ENCODE data around the gene PBX1. TPM values are rescaled to one million over a fixed set of nuclear protein-coding genes. Genes with fewer than 3 reads are reported as not detected.

PBX1 gene
- total RNA-seq, 1 experiment from 2014 or later: 0.06 TPM

- DNase-seq (ENCODE audit: low read depth): no peak
These were observed 105.1 kb downstream of the PBX1 start for GRCh38 chr1:164664127-164664526.

GRCh38 chr1:164667001-164667400 is 108.0 kb downstream of the PBX1 start:
- DNase-seq (ENCODE audit: low read depth): no peak

GRCh38 chr1:164667600-164667999 is 108.6 kb downstream of the PBX1 start:
- DNase-seq (ENCODE audit: low read depth): no peak

- no peak for DNase-seq (ENCODE audit: low read depth)
These were observed 109.8 kb downstream of the PBX1 start for GRCh38 chr1:164668491-164669400.

- no peak for DNase-seq (ENCODE audit: low read depth)
These were observed 111.0 kb downstream of the PBX1 start for GRCh38 chr1:164670026-164670425.

- DNase-seq (ENCODE audit: low read depth): no peak
These were observed 111.8 kb downstream of the PBX1 start for GRCh38 chr1:164670786-164671185.

- DNase-seq (ENCODE audit: low read depth): no peak
These were observed 112.5 kb downstream of the PBX1 start for GRCh38 chr1:164671323-164671965.

- no peak for DNase-seq (ENCODE audit: low read depth)
These were observed 113.1 kb downstream of the PBX1 start for GRCh38 chr1:164671966-164672571.

GRCh38 chr1:164672588-164672987 is 113.6 kb downstream of the PBX1 start:
- no peak for DNase-seq (ENCODE audit: low read depth)

GRCh38 chr1:164673584-164674214 is 114.7 kb downstream of the PBX1 start:
- DNase-seq (ENCODE audit: low read depth): peak; percentile 35

GRCh38 chr1:164675342-164675904 is 116.4 kb downstream of the PBX1 start:
- no peak for DNase-seq (ENCODE audit: low read depth)

- DNase-seq (ENCODE audit: low read depth): no peak
These were observed 119.2 kb downstream of the PBX1 start for GRCh38 chr1:164678136-164678700.

- no peak for DNase-seq (ENCODE audit: low read depth)
These were observed 123.6 kb downstream of the PBX1 start for GRCh38 chr1:164682570-164682969.

GRCh38 chr1:164683235-164683634 is 124.3 kb downstream of the PBX1 start:
- DNase-seq (ENCODE audit: low read depth): no peak

- DNase-seq (ENCODE audit: low read depth): no peak
These were observed 126.5 kb downstream of the PBX1 start for GRCh38 chr1:164685266-164686035.

- DNase-seq (ENCODE audit: low read depth): no peak
These were observed 128.8 kb downstream of the PBX1 start for GRCh38 chr1:164687777-164688176.

- DNase-seq (ENCODE audit: low read depth): no peak
These were observed 129.8 kb downstream of the PBX1 start for GRCh38 chr1:164688791-164689190.

- no peak for DNase-seq (ENCODE audit: low read depth)
These were observed 130.9 kb downstream of the PBX1 start for GRCh38 chr1:164689672-164690511.

- no peak for DNase-seq (ENCODE audit: low read depth)
These were observed 133.4 kb downstream of the PBX1 start for GRCh38 chr1:164692420-164692819.

Data from HT1080 (cell line).